Measurements from ENCODE around the gene COL23A1.
"Not testable (repeated sequence)": the region's sequence is repeated elsewhere in the genome, so short reads cannot be mapped to it uniquely, and the experiment has no call there.

The COL23A1 gene

DNA sequence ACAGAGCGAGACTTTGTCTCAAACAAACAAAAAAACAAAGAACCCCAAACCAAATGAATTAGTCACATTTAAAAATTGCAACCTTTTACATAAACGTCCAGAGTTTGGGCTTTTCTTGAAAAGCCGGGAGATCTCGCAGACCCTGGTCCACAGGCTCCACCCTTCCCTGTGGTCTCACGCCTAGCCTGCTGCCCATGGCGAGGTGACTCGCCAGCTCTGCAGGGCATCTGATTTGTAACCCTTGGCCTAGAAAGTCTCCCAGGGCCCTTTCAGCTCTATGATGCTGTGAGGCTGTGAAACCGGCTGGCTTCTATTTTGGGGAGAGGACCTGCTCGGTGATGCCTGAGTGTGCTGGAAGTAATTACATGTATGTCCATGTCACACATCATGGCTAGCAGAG is 312.8 kb downstream of the COL23A1 start:
- DNase-seq, result no peak

DNA sequence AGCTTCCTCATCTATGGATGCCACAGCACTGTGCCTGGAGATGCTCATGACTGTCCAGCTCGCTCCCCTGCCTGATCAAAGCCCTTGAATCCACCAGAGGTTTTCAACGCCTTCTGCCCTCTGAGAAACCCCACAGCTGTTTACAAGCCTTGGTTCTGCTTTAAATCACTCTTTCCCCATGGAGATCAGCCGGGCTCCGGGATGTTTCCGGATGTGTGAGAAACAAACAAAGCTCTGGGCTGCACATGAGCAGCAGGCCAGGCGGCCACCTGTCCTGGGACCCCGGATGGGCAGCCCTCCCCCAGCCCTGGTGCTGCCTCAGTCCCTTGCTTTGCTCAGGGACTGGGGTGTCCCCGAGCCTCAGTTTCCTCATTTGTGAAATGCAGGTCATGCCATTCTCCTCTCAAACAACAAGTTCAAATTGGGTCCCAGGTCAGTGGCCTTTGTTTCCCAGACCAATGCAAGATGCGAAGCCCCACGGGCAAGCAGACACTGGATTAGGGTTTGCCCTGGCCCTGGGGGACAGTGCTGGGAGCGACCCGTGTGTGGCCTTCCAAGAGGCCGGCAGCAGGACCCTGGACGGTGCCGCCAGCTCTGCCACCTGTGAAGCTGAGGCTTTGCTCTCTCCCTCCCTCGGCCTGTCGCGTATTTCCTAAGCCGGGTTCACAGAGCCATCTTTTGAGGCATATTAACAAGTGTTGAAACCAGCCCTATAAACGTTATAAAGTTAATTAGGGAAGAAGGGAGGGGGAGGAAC is 315.2 kb downstream of the COL23A1 start:
- DNase-seq, result no peak

DNA sequence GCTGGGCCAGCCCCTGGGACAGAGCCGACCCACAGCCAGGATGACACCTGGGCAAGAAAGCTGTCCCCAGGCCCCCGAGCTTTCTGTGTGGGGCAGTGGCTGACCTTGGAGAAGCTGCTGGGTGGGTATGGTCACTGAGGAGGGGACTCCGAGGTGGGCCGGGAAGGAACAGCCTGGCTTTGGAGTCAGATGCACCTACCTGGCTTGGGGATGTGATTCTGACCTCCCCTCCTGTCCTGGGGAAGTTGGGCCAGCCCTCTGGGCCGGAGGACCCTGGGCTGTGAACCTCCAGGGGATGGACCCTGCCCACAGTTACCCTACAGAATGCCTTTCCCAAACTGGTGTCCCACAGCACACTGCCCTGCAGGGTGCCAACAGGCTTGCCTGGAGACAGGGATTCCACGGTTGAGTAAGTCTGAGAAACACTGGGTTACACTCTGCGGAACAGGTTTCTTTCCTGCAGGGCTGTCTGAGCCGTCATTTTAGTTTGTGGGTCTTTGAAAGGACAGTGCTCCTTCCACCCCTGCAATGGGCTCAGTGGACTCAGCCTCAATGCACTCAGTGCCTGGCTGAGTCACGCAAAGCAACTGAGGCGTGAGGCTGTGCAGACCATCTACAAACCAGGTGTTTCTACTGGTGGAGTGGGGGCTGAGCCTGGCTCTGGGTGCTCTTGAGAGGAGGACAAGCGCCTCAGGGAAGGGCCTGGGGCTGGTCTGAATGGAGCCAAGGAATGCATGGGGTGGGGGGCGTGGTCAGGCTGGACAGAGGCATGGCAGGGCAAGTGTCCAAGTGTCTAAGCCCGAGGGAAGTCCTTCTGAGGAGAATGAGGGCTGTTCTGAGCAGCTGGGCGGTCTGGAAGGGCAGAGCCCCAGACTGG is 316.3 kb downstream of the COL23A1 start:
- DNase-seq, result no peak

- DNase-seq, result no peak
These were observed 317.2 kb downstream of the COL23A1 start for GRCh38 chr5:178273041-178273440.

DNA sequence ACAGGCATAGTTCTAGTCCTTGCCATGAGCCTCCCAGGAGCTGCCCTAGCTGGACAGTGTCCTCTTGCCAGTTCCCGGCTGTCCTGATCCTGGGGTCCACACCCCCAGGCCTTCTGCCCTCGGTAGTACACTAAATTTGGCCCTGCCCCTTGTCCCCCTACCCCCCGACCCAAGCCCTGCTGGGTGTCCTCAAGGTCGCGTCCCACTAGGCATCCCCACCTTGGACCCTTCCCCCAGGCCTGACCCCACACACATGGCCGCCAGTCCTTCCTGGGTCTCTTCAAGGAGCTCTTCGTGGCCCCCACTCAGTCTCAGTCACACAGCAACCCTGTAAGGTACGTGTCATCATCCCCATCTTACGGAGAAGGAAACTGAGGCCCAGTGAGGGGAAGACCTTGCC is 317.6 kb downstream of the COL23A1 start:
- DNase-seq, result no peak

GRCh38 chr5:178271726-178272479 is 318.3 kb downstream of the COL23A1 start:
- DNase-seq, result no peak

DNA sequence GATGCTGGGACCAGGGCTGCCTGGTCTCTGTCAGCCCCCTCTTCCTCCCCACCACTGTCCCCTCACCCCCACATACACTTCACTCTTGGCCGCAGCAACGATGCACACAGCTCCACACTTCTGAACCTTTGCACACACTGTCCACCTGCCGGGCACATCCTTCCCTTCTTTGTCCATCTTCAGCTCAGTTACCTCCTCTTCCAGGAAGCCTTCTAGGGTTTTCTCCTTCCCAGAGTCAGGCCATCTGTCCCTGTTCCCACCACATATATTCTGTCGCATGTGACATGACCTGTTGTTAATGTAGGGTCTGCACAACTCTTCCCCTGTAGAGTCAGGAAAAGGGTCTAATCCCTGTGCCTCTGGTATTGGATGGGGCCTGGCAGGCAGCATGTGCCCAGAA is 319.0 kb downstream of the COL23A1 start:
- no peak for DNase-seq

DNA sequence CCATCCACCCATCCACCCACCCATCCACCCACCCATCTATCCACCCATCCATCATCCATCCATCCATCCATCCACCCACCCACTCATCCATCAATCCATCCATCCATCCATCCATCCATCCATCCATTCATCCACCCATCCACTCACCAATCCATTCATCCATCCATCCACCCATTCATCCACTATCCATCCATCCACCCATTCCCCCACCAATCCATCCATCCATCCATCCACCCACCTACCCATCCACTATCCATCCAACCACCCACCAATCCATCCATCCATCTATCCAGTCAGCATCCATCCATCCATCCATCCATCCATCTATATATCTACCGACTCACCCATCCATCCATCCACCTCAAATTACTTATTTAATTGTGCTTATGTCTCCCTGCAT is 320.7 kb downstream of the COL23A1 start:
- DNase-seq, result no peak

DNA sequence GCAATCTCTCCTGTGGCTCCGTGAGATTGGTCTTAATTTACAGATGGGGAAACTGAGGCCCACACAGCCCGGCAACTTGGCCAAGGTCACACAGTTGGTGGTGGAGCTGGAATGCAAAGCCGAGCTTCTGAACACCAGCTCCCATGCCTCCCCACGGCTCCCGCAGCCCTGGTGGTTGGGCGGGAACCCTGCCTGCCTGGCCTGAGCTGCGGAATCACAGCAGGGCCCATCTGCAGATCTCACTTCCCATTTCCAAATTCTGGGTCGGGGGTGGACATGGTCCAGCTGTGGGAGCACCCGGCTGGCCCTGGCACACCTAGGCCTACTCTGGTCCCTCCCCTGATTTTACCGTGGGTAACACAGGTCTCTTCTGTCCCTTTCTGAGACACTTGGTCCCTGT is 322.3 kb downstream of the COL23A1 start:
- no peak for DNase-seq

DNA sequence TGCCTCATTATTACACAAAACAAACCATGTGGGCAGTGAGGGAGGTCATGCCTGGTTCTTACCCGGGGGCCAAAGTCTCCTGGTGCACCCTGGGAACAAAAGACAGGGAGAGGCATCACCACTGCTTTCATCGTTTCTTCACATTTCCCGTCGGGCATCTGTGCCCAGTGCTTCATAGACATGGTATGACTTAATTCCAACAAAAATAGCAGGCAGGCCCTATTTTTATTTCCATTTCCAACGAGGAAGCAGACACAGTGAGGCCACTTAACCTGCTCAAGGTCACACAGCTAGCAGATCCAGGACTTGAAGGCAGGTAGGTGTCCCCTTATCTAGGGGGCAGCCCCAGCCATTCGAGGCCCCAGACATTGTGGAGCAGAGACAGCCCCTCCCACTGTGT is 322.9 kb downstream of the COL23A1 start:
- no peak for DNase-seq

- no peak for DNase-seq
These were observed 323.6 kb downstream of the COL23A1 start for GRCh38 chr5:178266581-178266980.

DNA sequence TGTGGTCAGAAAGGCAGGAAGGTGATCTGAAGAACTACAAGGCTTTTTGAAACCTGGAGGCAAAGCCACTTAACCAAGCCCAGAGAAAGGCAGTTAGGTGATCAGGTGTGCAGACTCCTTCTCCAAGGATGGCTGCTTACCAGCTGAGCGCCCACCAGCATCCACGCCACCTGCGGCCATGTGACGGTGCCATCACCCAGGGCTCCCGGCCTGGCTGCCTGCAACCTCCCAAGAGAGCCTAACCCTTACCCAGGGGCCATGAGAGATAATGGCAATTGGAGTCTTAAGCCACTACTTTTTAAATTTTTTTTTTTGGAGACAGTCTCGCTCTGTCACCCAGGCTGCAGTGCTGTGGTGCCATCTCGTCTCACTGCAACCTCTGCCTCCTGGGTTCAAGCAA is 324.4 kb downstream of the COL23A1 start:
- DNase-seq, result no peak

DNA sequence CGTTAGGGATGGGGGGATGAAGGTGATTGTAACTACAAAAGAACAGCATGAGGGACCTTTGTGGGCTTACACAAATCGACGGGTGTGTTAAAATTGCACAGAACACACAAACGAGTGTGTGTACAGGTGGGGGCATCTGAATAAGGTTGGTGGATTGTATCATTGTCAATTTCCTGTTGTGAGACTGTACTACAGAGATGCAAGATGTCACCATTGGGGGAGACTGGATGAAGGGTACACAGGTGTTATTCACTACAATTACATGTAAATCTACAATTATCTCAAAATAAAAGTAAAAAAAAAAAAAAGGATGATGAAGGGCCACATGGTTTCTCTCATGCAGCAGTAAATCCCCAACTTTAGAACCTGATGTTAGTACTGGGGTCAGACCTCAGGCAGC is 326.1 kb downstream of the COL23A1 start:
- no peak for DNase-seq

DNA sequence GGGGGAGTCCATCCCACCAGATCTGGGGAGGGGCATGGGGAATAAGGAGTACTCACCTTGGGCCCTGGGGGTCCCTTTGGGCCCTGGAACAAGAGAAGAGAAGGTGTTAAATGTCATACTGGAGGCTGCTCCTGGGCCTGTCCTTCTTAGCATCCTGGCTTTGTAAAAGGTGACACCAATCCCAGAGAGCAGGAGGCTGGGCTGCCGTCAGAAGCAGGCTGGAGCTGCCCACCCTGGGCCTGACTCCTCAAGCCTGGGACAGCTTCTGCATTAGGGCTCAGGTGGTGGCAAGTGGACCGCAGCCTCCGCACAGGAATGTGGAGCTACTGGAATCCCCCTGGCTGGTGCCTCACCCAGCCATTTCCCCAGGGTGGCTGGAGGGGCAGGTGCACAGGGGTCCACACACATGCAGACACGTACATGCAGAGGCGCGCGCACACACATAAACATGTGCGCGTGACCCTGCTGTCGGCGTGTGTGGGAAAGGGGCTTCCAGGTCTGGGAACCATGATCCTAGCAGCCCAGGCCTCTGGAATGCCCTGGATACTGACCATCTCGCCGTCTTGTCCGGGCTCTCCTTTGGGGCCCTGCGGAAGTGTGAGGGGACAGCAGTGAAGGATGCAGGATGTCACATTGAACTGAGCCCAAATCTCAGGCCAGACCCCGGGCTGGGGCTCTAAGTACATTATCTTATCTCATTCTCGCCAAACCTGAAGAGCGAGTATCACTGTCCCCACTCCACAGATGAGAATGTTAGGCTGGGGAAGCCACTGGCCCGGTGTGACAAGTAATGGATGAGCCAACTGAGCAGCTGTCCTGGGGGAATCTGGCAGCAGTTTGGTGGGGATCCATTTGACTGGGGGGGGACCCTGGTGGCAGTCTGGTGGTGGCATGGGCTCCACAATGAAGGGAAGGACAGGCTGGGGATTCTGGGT is 328.3 kb downstream of the COL23A1 start:
- DNase-seq, result no peak

DNA sequence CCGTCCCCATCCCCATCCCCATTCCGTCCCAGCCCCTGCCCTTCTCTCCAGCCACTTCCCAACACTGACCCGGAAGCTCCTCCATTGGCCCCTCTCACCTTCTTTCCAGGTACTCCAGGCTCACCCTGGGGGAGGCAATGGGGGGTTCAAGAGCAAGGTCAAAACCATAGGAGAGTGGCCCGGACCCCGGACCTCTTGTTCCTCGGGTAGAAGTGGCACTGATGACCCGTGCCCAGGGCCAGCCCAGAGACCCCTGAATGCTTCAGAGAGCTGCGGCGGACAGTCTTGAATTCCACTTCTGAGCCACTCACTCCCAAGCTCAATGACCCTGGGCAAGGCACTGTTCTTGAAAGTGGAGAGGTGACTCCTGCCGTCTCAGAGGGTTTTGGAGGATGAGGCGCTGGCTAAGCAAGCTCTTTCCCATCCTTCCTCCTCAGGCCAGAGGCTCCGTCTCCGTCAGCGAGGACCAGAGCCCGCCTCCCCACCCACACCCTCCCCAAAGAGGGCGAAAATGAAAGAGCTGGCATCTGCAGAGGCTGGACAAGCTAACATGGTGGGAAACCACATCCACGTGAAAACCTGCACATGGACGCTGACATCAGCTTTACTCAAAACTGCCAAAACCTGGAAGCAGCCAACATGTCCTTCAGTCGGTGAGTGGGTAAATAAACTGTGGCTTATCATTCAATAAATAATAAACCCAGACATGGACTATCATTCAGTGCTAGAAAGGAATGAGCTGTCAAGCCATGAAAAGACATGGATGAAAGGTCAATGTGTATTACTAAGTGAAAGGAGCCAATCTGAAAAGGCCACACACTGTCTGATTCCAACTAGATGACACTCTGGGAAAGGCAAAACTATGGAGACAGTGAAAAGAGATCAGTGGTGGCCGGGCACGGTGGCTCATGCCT is 330.3 kb downstream of the COL23A1 start:
- no peak for DNase-seq

GRCh38 chr5:178257650-178258049 is 332.5 kb downstream of the COL23A1 start:
- no peak for DNase-seq

DNA sequence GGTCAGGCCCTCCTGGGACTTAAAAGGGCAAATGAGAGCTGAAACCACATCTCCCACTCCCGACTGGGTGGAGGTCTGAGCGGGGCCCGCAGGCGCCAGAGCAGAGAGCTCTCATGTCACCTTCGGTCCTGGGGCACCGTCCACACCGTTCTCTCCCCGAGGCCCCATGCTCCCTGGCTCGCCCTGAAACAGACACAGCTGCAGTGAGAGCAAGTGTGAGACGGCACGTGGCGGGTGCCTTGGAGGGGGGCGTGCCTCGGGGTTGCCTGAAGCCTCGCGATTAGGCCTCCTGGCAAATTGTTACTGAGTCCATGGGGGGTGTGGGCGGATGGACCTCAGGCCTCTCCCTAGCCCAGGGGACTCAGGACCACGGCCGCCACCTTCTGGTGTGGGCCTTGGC is 333.4 kb downstream of the COL23A1 start:
- DNase-seq, result no peak

DNA sequence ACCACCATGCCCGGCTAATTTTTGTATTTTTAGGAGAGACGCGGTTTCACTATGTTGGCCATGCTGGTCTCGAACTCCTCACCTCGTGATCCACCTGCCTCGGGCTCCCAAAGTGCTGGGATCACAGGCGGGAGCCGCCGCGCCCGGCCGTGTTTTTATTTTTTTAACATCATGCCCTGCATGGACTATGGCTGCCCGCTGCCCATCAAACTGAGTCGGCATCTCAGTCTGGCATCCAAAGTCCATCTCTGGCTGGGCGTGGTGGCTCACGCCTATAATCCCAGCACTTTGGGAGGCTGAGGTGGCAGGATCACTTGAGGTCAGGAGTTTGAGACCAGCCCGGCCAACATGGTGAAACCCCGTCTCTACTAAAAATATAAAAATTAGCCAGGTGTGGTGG is 336.6 kb downstream of the COL23A1 start:
- not testable (repeated sequence) for DNase-seq

- no peak for DNase-seq
These were observed 337.9 kb downstream of the COL23A1 start for GRCh38 chr5:178252258-178252657.

- DNase-seq, result no peak
These were observed 339.9 kb downstream of the COL23A1 start for GRCh38 chr5:178250263-178250662.
